Vagina (tissue), 2 donors: ENCODE results near the gene ARID3A.

ENCODE experiments used
- CTCF ChIP-seq, 3 experiments: fragments of 450-650 bp in 2 of 3; fragments of 200-600 bp in 1 of 3; sonication (generic) in 1 of 3; IDR thresholded peaks; one replicate each; pipeline ENCODE4 v1.5.1; 2017 to 2019; ENCODE audit warnings: antibody characterized with exemption in 3 of 3, mild to moderate bottlenecking in 2 of 3, moderate library complexity in 2 of 3
- POLR2A ChIP-seq, 2 donors: fragments of 450-650 bp; IDR thresholded peaks; one replicate each; pipeline ENCODE4 v1.6.1; 2017; ENCODE audit warnings: antibody characterized with exemption in 2 of 2, mild to moderate bottlenecking in 2 of 2, moderate library complexity in 2 of 2
- POLR2AphosphoS5 ChIP-seq, 2 donors: sonication (generic); formaldehyde crosslinking; IDR thresholded peaks; one replicate each; pipeline ENCODE4 v1.9.0; 2017; ENCODE audit warnings: antibody characterized with exemption in 2 of 2, mild to moderate bottlenecking in 2 of 2, low read depth in 1 of 2; ENCODE audit not compliant: insufficient read depth in 1 of 2

GRCh38 chr19:1014161-1015060, 88.6 kb downstream of the ARID3A start:
- TF ChIP-seq CTCF (IDR thresholded peaks at IDR 0.05) (no peak), POLR2A (IDR thresholded peaks at IDR 0.05) (no peak), POLR2AphosphoS5 (IDR thresholded peaks at IDR 0.05; ENCODE audit: insufficient read depth in 1 of 2, low read depth in 1 of 2) (no peak)
